Large intestine (tissue), 3 donors: ENCODE data around the gene TRAF2. TPM values are rescaled to one million over a fixed set of nuclear protein-coding genes. Genes with fewer than 3 reads are reported as not detected.
"Not testable (repeated sequence)": the region's sequence is repeated elsewhere in the genome, so short reads cannot be mapped to it uniquely, and the experiment has no call there.

Experiments
- DNase-seq, 2 donors: peaks; one replicate each; pipeline versions ENCODE4 v3.0.0 to v3.0.0-alpha.2; 2013
- H3K27ac ChIP-seq: one replicate; pipeline ENCODE4 v1.5.1; 2013; ENCODE audit warnings: low read length
- H3K27me3 ChIP-seq: 2 replicates; pipeline ENCODE4 v1.6.1; 2013; ENCODE audit warnings: low read length; ENCODE audit not compliant: control insufficient read depth, insufficient read depth
- H3K36me3 ChIP-seq: 2 replicates; pipeline ENCODE4 v1.6.1; 2013; ENCODE audit warnings: low read length; ENCODE audit not compliant: control insufficient read depth, insufficient read depth
- H3K4me1 ChIP-seq: one replicate; pipeline ENCODE4 v1.6.1; 2013; ENCODE audit warnings: low read length; ENCODE audit not compliant: control insufficient read depth, insufficient read depth
- H3K4me3 ChIP-seq: one replicate; pipeline ENCODE4 v1.5.1; 2013; ENCODE audit warnings: low read length
- H3K9me3 ChIP-seq: one replicate; pipeline ENCODE4 v1.6.1; 2013; ENCODE audit warnings: mild to moderate bottlenecking, low read depth, low read length, moderate library complexity; ENCODE audit not compliant: control insufficient read depth
- WGBS: methylation state at CpG from one replicate; pipeline ENCODE4 v1.1.5; 2013; ENCODE audit warnings: low lambda C conversion rate; ENCODE audit not compliant: insufficient coverage; 5-methylcytosine and 5-hydroxymethylcytosine counted together
- polyA plus RNA-seq: library from polyadenylated mRNA; unstranded; fragments of 120-200 nt; gene quantifications from one replicate; pipeline ENCODE4 v1.2.1, GENCODE V29; 2013

Gene TRAF2
- polyA plus RNA-seq, 1 donor = 18.5 TPM

DNA sequence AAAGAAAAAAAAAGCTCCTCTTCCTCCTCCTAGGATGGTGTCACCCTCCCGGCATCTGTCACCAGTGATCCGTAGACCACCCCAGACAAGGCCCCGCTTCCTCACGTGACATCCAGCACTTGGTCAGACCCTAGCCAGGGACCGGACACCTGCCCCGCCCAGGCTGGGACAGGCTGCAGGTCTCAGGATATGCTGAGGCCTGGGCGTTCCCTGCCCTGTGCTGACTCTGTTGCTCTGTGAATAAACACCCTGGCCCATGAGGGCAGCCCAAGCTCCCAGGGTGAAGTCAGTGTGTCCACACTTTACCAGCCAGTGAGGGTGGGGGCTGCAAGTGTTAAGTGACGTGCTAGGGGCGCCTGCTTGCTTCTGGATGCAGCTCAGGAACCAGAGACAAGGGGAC lies 25.8 kb upstream of the TRAF2 start:
- WGBS = no CpG with 5 or more reads among the region's 9 CpGs
- H3K27me3 ChIP-seq = no peaks in the 10 kb centered on the region
- peaks cover 83% of the 10 kb centered on the region for H3K36me3 ChIP-seq
- peak in 1 of 2 donors; percentile 31 for DNase-seq
- peaks cover 58% of the 10 kb centered on the region for H3K4me1 ChIP-seq
- no peak overlapping the region for H3K4me3 ChIP-seq
- peaks cover 16% of the 10 kb centered on the region for H3K9me3 ChIP-seq
- peak overlapping the region; percentile 94 for H3K27ac ChIP-seq

DNA sequence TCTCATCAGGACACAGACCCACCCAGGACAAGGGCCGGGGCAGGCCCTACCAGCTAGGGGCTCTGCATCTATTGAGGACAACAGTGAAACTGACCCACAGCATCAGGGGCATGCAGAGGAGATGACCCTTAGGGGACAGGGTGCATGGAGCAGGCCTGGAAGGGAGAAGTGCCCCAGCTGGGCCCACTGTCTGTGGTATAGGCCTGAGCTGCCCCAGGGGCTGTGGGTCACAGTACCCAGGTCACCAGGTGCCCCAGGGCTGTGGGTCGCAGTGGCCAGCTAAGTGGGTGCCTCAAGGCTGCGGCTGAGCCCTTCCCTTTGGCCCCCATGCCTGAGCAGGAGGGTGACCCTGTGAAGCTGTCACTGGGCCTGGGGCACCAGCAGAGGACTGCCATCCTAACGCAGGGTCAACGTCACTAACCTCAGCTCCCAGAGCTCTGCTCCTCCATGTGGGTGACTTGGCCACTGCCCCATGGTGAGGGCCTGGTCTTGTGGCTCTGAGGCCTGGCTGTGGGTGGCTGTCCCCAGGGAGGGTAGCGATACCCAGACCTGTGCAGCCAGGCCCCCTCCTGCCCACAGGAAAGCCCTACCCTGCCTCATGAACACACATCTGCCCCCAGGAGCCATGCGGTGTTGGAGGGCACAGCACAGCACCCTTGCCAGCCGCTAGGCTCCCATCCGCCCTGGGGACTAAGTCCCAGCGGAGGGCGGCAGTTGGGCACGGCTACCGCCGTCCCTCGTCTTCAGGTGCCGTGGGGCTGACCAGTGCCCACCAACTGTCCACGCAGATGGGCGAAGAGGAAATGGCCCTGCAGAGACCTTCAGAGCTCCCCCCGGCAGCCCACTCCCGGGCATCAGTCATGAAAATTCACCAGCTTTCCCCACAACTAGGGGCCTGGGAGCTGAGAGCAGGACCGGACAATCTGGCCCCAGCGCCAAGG lies 25.1 kb upstream of the TRAF2 start:
- no CpG with 5 or more reads among the region's 22 CpGs for WGBS
- Histone ChIP-seq H3K4me3 (no peak overlapping the region), H3K4me1 (peaks cover 51% of the 10 kb centered on the region), H3K27me3 (no peaks in the 10 kb centered on the region), H3K36me3 (peaks cover 77% of the 10 kb centered on the region), H3K27ac (peak overlapping the region; percentile 94), H3K9me3 (peaks cover 14% of the 10 kb centered on the region)
- peak in 1 of 2 donors; percentile 33 for DNase-seq

DNA sequence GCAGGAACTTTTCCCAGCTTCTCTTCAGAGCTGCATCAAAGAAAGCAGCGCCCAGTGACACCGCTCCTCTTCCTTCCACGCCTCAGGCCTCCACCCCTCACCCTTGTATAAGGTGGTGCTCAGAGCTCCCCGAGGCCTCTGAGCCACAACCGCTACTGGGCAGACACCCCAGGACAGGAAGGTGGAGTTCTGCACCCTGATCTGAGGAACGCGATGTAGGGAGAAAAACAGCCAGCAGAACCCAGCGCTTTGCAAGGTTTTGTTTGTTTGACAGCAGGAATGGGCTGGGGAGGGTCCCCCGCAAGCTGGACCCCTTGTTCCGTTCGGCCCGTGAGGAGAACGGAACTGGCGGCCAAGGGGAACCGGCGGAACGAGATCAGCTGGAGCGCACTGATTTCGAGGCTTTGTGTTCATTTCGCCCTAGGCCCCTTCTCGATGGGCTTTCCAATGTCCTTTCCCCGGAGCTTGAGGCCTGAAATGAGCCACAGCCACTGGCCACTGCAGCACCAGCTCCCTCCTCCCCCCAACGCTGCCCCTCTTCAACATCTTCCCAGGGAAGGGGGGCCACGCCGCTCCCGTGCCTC lies 24.4 kb upstream of the TRAF2 start:
- WGBS = 90% methylated on average over 2 of the region's 26 CpGs
- H3K9me3 ChIP-seq = peaks cover 16% of the 10 kb centered on the region
- H3K27ac ChIP-seq = peak overlapping the region; percentile 18
- DNase-seq = peak in 1 of 2 donors; percentile 40
- H3K36me3 ChIP-seq = peaks cover 69% of the 10 kb centered on the region
- H3K27me3 ChIP-seq = no peaks in the 10 kb centered on the region
- no peak overlapping the region for H3K4me3 ChIP-seq
- peaks cover 44% of the 10 kb centered on the region for H3K4me1 ChIP-seq

- Histone ChIP-seq H3K36me3 (peaks cover 60% of the 10 kb centered on the region), H3K27me3 (no peaks in the 10 kb centered on the region), H3K27ac (peak overlapping the region; percentile 12), H3K9me3 (peaks cover 13% of the 10 kb centered on the region), H3K4me3 (no peak overlapping the region), H3K4me1 (peaks cover 36% of the 10 kb centered on the region)
- DNase-seq = peak in 1 of 2 donors; percentile 18
- no CpG with 5 or more reads among the region's 31 CpGs for WGBS
Observed at GRCh38 chr9:136862849-136863622, 23.3 kb upstream of the TRAF2 start.

DNA sequence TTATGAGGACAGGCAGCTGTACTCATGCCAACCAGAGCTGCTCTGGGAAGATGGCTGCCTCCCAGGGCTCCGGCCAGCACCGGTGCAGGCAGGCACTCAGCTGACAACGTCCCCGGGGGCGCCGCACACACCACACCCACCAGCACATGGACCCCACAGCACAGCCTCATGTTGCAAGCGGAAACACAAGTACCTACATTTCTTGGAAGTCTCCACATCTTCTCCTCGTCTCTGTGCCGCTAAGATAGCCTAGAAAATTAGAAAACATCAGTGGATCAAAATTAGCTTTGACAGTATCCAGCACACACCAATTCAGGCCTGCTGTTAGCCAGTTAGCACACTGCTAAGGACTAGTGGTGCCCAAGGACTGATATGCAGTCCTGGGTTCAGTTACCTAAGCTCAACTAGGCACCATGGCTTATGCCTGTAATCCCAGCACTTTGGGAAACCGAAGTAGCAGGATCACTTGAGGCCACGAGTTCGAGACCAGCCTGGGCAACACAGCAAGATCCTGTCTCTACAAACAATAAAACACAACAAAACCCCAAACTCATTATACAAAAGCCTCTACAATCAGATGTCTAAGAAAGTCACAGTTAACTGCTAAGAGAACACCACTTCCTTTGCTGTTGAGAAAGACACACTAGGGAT lies 22.6 kb upstream of the TRAF2 start:
- Histone ChIP-seq H3K27me3 (no peaks in the 10 kb centered on the region), H3K27ac (peak overlapping the region; percentile 10), H3K36me3 (peaks cover 54% of the 10 kb centered on the region), H3K4me1 (peaks cover 30% of the 10 kb centered on the region), H3K4me3 (no peak overlapping the region), H3K9me3 (peaks cover 11% of the 10 kb centered on the region)
- DNase-seq = peak in 1 of 2 donors; percentile 12
- no CpG with 5 or more reads among the region's 12 CpGs for WGBS

DNA sequence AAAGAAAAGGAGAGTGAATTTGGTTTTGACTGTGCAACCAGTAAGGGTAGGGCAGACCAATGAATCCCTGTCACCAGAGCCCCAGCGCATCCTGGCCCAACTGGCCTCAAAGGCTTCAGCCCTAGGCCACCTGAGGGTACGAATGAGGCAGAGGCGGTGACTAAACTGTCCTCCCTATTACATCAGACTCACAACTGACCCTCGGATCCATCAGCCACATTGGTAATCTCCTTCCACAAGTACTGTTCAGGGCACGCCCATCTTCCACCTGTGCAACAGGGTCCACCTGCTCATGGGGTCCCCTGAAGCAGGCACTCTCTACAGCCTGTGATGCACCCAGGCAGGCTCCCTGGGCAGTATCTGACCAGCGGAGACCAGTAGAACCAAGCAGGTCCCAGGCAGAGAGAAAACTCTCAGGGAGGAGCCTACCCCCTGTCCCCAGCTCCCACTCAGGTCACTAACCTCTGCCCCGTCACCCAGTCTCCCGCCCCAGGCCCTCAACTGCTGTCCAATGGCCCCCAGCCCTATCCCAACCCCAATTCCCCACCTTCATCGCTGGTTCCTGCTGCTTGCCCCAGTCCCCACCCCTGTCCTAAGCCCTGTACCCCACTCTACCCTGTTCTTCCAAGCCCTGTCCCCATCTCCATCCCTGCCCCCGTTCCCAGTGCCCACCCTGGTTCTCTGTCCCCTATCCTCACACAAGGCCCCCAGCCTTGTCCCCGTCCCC lies 21.1 kb upstream of the TRAF2 start:
- no CpG with 5 or more reads among the region's 11 CpGs for WGBS
- peak; percentile 21 to 66 for DNase-seq
- peak overlapping the region; percentile 75 for H3K27ac ChIP-seq
- peaks cover 41% of the 10 kb centered on the region for H3K36me3 ChIP-seq
- peak overlapping the region; percentile 62 for H3K4me3 ChIP-seq
- no peaks in the 10 kb centered on the region for H3K27me3 ChIP-seq
- peaks cover 8% of the 10 kb centered on the region for H3K9me3 ChIP-seq
- H3K4me1 ChIP-seq = peaks cover 17% of the 10 kb centered on the region

- no CpG with 5 or more reads among the region's 20 CpGs for WGBS
- Histone ChIP-seq H3K27ac (peak overlapping the region; percentile 75), H3K36me3 (peaks cover 37% of the 10 kb centered on the region), H3K27me3 (no peaks in the 10 kb centered on the region), H3K4me1 (peaks cover 12% of the 10 kb centered on the region), H3K9me3 (peaks cover 8% of the 10 kb centered on the region), H3K4me3 (peak overlapping the region; percentile 62)
- no peak for DNase-seq
Observed at GRCh38 chr9:136865768-136866103, 20.6 kb upstream of the TRAF2 start.

GRCh38 chr9:136866898-136867421 lies 19.4 kb upstream of the TRAF2 start:
- H3K27ac ChIP-seq = peak overlapping the region; percentile 65
- H3K4me1 ChIP-seq, H3K9me3 ChIP-seq, H3K27me3 ChIP-seq, DNase-seq: not testable (repeated sequence)
- peaks cover 25% of the 10 kb centered on the region for H3K36me3 ChIP-seq
- peak overlapping the region; percentile 59 for H3K4me3 ChIP-seq
- WGBS = 100% methylated on average over 4 of the region's 29 CpGs

GRCh38 chr9:136867480-136867879 lies 18.8 kb upstream of the TRAF2 start:
- Histone ChIP-seq H3K27me3 (no peaks in the 10 kb centered on the region), H3K36me3 (peaks cover 20% of the 10 kb centered on the region), H3K4me1 (peaks cover 3% of the 10 kb centered on the region), H3K27ac (no peak overlapping the region), H3K9me3 (peaks cover 14% of the 10 kb centered on the region), H3K4me3 (peak overlapping the region; percentile 59)
- WGBS = 100% methylated on average over 1 of the region's 18 CpGs
- no peak for DNase-seq
